CD4-positive, alpha-beta T cell (primary cell): ENCODE results near the gene ATP10A. TPM values are rescaled to one million over a fixed set of nuclear protein-coding genes. Genes with fewer than 3 reads are reported as not detected.

Experiments
- ATAC-seq: fragments of 200-7000 bp; cut with Tn5 transposase; one replicate; pipeline ENCODE4 v1.10.0; 2022; ENCODE audit warnings: mild to moderate bottlenecking; ENCODE audit not compliant: poor library complexity
- CTCF ChIA-PET: fragments of 350-600 bp; sonication (Branson Sonifier 250); formaldehyde crosslinking; loops from one replicate; lab custom pipeline; 2021; ENCODE audit warnings: antibody characterized with exemption, inconsistent platforms; lab: Charles Lee
- POLR2A ChIA-PET: fragments of 350-600 bp; sonication (Branson Sonifier 250); formaldehyde crosslinking; loops from one replicate; lab custom pipeline; 2021; ENCODE audit warnings: antibody characterized with exemption, inconsistent platforms; lab: Charles Lee
- DNase-seq, 14 experiments: peaks; one replicate each; pipeline ENCODE4 v3.0.0-alpha.2; 2013 to 2020; ENCODE audit warnings: mixed read lengths in 2 of 14
- H3K27ac ChIP-seq, 2 donors: one replicate each; pipeline versions ENCODE4 v1.5.1 to v1.7.0; 2013; ENCODE audit warnings: low read length in 2 of 2, low read depth in 1 of 2, mild to moderate bottlenecking in 1 of 2
- H3K27me3 ChIP-seq, 2 experiments: 1 replicate in 1 of 2; 2 replicates in 1 of 2; pipeline versions ENCODE4 v1.6.1 to v1.7.0; 2013; ENCODE audit warnings: low read length in 2 of 2, control low read depth in 1 of 2, mild to moderate bottlenecking in 1 of 2, moderate library complexity in 1 of 2; ENCODE audit not compliant: insufficient read depth in 2 of 2, control insufficient read depth in 1 of 2
- H3K36me3 ChIP-seq: one replicate; pipeline ENCODE4 v1.6.1; 2013; ENCODE audit warnings: low read length, control low read depth; ENCODE audit not compliant: insufficient read depth
- H3K4me1 ChIP-seq: one replicate; pipeline ENCODE4 v1.6.1; 2013; ENCODE audit warnings: low read length, control low read depth; ENCODE audit not compliant: insufficient read depth
- H3K4me3 ChIP-seq: one replicate; pipeline ENCODE4 v1.5.1; 2013; ENCODE audit warnings: mild to moderate bottlenecking, low read length, moderate library complexity
- H3K9me3 ChIP-seq, 2 experiments: 1 replicate in 1 of 2; 2 replicates in 1 of 2; pipeline versions ENCODE4 v1.6.1 to v1.7.0; 2013; ENCODE audit warnings: low read length in 2 of 2, mild to moderate bottlenecking in 2 of 2, control low read depth in 1 of 2, moderate library complexity in 1 of 2; ENCODE audit not compliant: control insufficient read depth in 1 of 2, insufficient read depth in 1 of 2
- H3K27ac Mint-ChIP-seq: one replicate; pipeline ENCODE4 v1.8.0; 2020; ENCODE audit warnings: mixed read lengths
- H3K27me3 Mint-ChIP-seq: one replicate; pipeline ENCODE4 v1.8.0; 2021; ENCODE audit warnings: mixed read lengths
- H3K36me3 Mint-ChIP-seq: one replicate; pipeline ENCODE4 v1.8.0; 2021; ENCODE audit warnings: low read depth, mixed read lengths
- H3K4me1 Mint-ChIP-seq: one replicate; pipeline ENCODE4 v1.8.0; 2021; ENCODE audit warnings: low read depth, mixed read lengths
- H3K4me3 Mint-ChIP-seq: one replicate; pipeline ENCODE4 v1.8.0; 2020; ENCODE audit warnings: mild to moderate bottlenecking, mixed read lengths
- H3K9me3 Mint-ChIP-seq: one replicate; pipeline ENCODE4 v1.8.0; 2020; ENCODE audit warnings: mixed read lengths
- CTCF ChIP-seq: fragments of 200-600 bp; IDR thresholded peaks from one replicate; pipeline ENCODE4 v1.8.0; 2022; ENCODE audit warnings: antibody characterized with exemption, mild to moderate bottlenecking
- intact Hi-C, 2 experiments: fragments of 100-400 bp; cut with DNase I in 1 of 2; cut with micrococcal nuclease in 1 of 2; formaldehyde crosslinking; loops; one replicate each; pipeline versions ENCODE4 v1.15.1 to v1.9.0; 2023 to 2025; cut with DNase I, micrococcal nuclease
- total RNA-seq, 174 experiments: library from RNA in 2 of 174; stranded (reverse) in 2 of 174; gene quantifications; one replicate each; pipeline ENCODE4 v1.2.3 and lab custom pipeline; 2021 to 2026

Gene ATP10A
- total RNA-seq, 2 experiments from 2014 or later: 30.0 to 30.4 TPM

- ATAC-seq (no peak), DNase-seq (no peak)
- H3K36me3 ChIP-seq: peaks cover 48% of the 10 kb centered on the region
- H3K27ac Mint-ChIP-seq: no peak overlapping the region
- no peaks in the 10 kb centered on the region for H3K9me3 ChIP-seq
- no peaks in the 10 kb centered on the region for H3K27me3 Mint-ChIP-seq
- no peak overlapping the region for H3K27ac ChIP-seq
- no peaks in the 10 kb centered on the region for H3K4me1 Mint-ChIP-seq
- H3K4me1 ChIP-seq: no peaks in the 10 kb centered on the region
- no peak for TF ChIP-seq CTCF
- CTCF ChIA-PET: no interaction called here
- POLR2A ChIA-PET: no interaction called here
- H3K4me3 ChIP-seq: no peak overlapping the region
- intact Hi-C loops: loop anchor here in 1 of 2 experiments (10.0 kb wide), 1 partner anchor 349 kb away; no protein-coding TSS in a partner anchor
- no peak overlapping the region for H3K4me3 Mint-ChIP-seq
- H3K36me3 Mint-ChIP-seq: peaks cover 56% of the 10 kb centered on the region
- no peaks in the 10 kb centered on the region for H3K9me3 Mint-ChIP-seq
- no peaks in the 10 kb centered on the region for H3K27me3 ChIP-seq
These were observed 137.4 kb downstream of the ATP10A start for GRCh38 chr15:25725758-25726157.

GRCh38 chr15:25724899-25725298 lies 138.2 kb downstream of the ATP10A start:
- Mint-ChIP-seq H3K4me3 (no peak overlapping the region), H3K27ac (no peak overlapping the region), H3K36me3 (peaks cover 64% of the 10 kb centered on the region), H3K27me3 (no peaks in the 10 kb centered on the region), H3K9me3 (no peaks in the 10 kb centered on the region), H3K4me1 (no peaks in the 10 kb centered on the region)
- Histone ChIP-seq H3K27ac (no peak overlapping the region), H3K27me3 (no peaks in the 10 kb centered on the region), H3K9me3 (no peaks in the 10 kb centered on the region), H3K4me1 (no peaks in the 10 kb centered on the region), H3K36me3 (peaks cover 51% of the 10 kb centered on the region), H3K4me3 (no peak overlapping the region)
- DNase-seq (no peak), ATAC-seq (no peak)
- no peak for TF ChIP-seq CTCF
- ChIA-PET CTCF (no interaction called here), POLR2A (no interaction called here)
- intact Hi-C loops: loop anchor here in 1 of 2 experiments (10.0 kb wide), 1 partner anchor 350 kb away; no protein-coding TSS in a partner anchor

DNA sequence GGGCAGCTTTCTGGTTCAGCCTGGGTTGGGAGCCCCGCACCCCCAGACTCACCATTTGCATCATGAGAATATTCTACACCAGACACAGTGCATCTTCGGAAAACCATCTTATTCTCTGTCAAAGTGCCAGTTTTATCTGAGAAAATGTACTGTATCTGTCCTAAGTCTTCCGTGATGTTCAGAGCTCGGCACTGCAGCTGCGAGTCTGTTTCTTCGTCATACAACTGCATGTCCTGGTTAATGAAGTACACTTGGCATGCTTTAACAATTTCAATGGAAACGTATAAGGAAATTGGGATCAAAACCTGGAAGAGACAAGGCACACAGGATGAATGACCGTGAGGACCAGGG lies 141.5 kb downstream of the ATP10A start:
- no peak for TF ChIP-seq CTCF
- H3K36me3 ChIP-seq: peaks cover 49% of the 10 kb centered on the region
- ATAC-seq: no peak
- H3K4me1 ChIP-seq: no peaks in the 10 kb centered on the region
- intact Hi-C loops: loop anchor here in 1 of 2 experiments (10.0 kb wide), 1 partner anchor 353 kb away; no protein-coding TSS in a partner anchor
- ChIA-PET POLR2A (no interaction called here), CTCF (interaction anchor here (1.0 kb wide), 1 partner anchor 213 kb away, joined by 3 read pairs; no protein-coding TSS in a partner anchor)
- peaks cover 55% of the 10 kb centered on the region for H3K36me3 Mint-ChIP-seq
- H3K4me1 Mint-ChIP-seq: no peaks in the 10 kb centered on the region
- H3K4me3 Mint-ChIP-seq: no peak overlapping the region
- no peak for DNase-seq
- H3K27ac Mint-ChIP-seq: no peak overlapping the region
- no peaks in the 10 kb centered on the region for H3K9me3 ChIP-seq
- H3K27ac ChIP-seq: no peak overlapping the region
- no peak overlapping the region for H3K4me3 ChIP-seq
- H3K27me3 ChIP-seq: no peaks in the 10 kb centered on the region
- H3K27me3 Mint-ChIP-seq: no peaks in the 10 kb centered on the region
- no peaks in the 10 kb centered on the region for H3K9me3 Mint-ChIP-seq
